Psoas muscle (tissue), 8 donors: ENCODE data around the gene LMF1. TPM values are rescaled to one million over a fixed set of nuclear protein-coding genes. Genes with fewer than 3 reads are reported as not detected.

Source experiments
- ATAC-seq, 4 donors: fragments of 200-7000 bp; cut with Tn5 transposase; one replicate each; pipeline ENCODE4 v1.9.1; 2020; ENCODE audit warnings: moderate library complexity in 3 of 4, mild to moderate bottlenecking in 2 of 4
- DNase-seq, 2 donors: peaks; one replicate each; pipeline ENCODE4 v3.0.0-alpha.2; 2020
- H3K27ac ChIP-seq: fragments of 200-600 bp; one replicate; pipeline ENCODE4 v1.8.0; 2022
- H3K27me3 ChIP-seq, 3 donors: fragments of 200-600 bp in 1 of 3; one replicate each; pipeline versions ENCODE4 v1.6.1 to v1.8.0; 2013 to 2022; ENCODE audit warnings: low read length in 2 of 3, mild to moderate bottlenecking in 2 of 3, moderate library complexity in 1 of 3; ENCODE audit not compliant: insufficient read depth in 3 of 3
- H3K36me3 ChIP-seq, 2 donors: fragments of 200-600 bp in 1 of 2; one replicate each; pipeline versions ENCODE4 v1.6.1 to v1.8.0; 2013 to 2022; ENCODE audit warnings: low read depth in 1 of 2, mild to moderate bottlenecking in 1 of 2, moderate library complexity in 1 of 2; ENCODE audit not compliant: insufficient read depth in 1 of 2
- H3K4me1 ChIP-seq: fragments of 200-600 bp; one replicate; pipeline ENCODE4 v1.8.0; 2022
- H3K4me3 ChIP-seq: fragments of 200-600 bp; one replicate; pipeline ENCODE4 v1.8.0; 2022; ENCODE audit warnings: mild to moderate bottlenecking
- H3K9me3 ChIP-seq: fragments of 200-600 bp; one replicate; pipeline ENCODE4 v1.8.0; 2022
- CTCF ChIP-seq: fragments of 200-600 bp; IDR thresholded peaks from one replicate; pipeline ENCODE4 v1.8.0; 2022; ENCODE audit warnings: antibody characterized with exemption
- WGBS, 3 donors: extraction: QIAGEN DNeasy Blood & Tissue Kit; methylation state at CpG; one replicate each; pipeline versions ENCODE4 v1.1.6 to v1.1.7; 2013; 5-methylcytosine and 5-hydroxymethylcytosine counted together
- intact Hi-C, 2 donors: fragments of 100-400 bp; cut with DNase I; formaldehyde crosslinking; loops; one replicate each; pipeline versions ENCODE4 v1.11.0 to v1.14.2; 2022
- polyA plus RNA-seq, 3 donors: library from polyadenylated mRNA; stranded (reverse); fragments of 200-250 nt; gene quantifications; one replicate each; pipeline ENCODE4 v1.2.3, GENCODE V29; 2013
- total RNA-seq, 4 donors: library from RNA; stranded (reverse); fragmentation: NEBNext Ultra II Directional in 2 of 4; extraction: Animal tissue kit (Norgen Biotek cat#: 25700) in 2 of 4; gene quantifications; one replicate each; pipeline versions ENCODE4 v1.2.1 to v1.2.4, GENCODE V29; 2021 to 2023
- donor health status: healthy with polysubstance abuse.
- donor health status: DM: no; HTN: no; CAD: no; lungs with moderate emphysema.
- donor health status: Bipolar disorder and iron deficiency.
- donor health status: healthy.
- donor health status: DM: yes; HTN: yes; CAD: no.
- donor health status: DM: no; HTN: no; CAD: no.
- donor health status: DM: no; HTN: no; CAD: no.
- donor health status: DM: yes; HTN: yes; CAD: no.

The LMF1 gene
- total and polyA plus RNA-seq, 7 donors = 1.9 to 9.0 (median 4.0) TPM

GRCh38 chr16:882256-882655 is 88.5 kb downstream of the LMF1 start:
- Histone ChIP-seq H3K27ac (no peak overlapping the region), H3K4me1 (no peaks in the 10 kb centered on the region), H3K36me3 (no peaks in the 10 kb centered on the region), H3K27me3 (no peaks in the 10 kb centered on the region), H3K4me3 (no peak overlapping the region), H3K9me3 (peaks cover 13% of the 10 kb centered on the region)
- 82 to 90% (median 87%) methylated on average over 7 of the region's 7 CpGs for WGBS, 3 donors
- DNase-seq (no peak), ATAC-seq (no peak)
- TF ChIP-seq CTCF = no peak
- intact Hi-C loops = no loop called here

- 85 to 86% (median 86%) methylated on average over 21 of the region's 21 CpGs for WGBS, 3 donors
- Histone ChIP-seq H3K27ac (no peak overlapping the region), H3K4me3 (no peak overlapping the region), H3K9me3 (peaks cover 13% of the 10 kb centered on the region), H3K36me3 (no peaks in the 10 kb centered on the region), H3K4me1 (no peaks in the 10 kb centered on the region), H3K27me3 (no peaks in the 10 kb centered on the region)
- DNase-seq (peak in 1 of 2 donors; percentile 33), ATAC-seq (no peak)
- intact Hi-C loops = no loop called here
- TF ChIP-seq CTCF = no peak
Observed at GRCh38 chr16:881219-882097, 89.3 kb downstream of the LMF1 start.

- ATAC-seq (no peak), DNase-seq (peak in 1 of 2 donors; percentile 35)
- H3K36me3 ChIP-seq = no peaks in the 10 kb centered on the region
- no peak overlapping the region for H3K27ac ChIP-seq
- intact Hi-C loops = no loop called here
- H3K9me3 ChIP-seq = peaks cover 13% of the 10 kb centered on the region
- H3K4me1 ChIP-seq = no peaks in the 10 kb centered on the region
- no peaks in the 10 kb centered on the region for H3K27me3 ChIP-seq
- no peak overlapping the region for H3K4me3 ChIP-seq
- 94 to 95% (median 94%) methylated on average over 23 of the region's 23 CpGs for WGBS, 3 donors
- no peak for TF ChIP-seq CTCF
Observed at GRCh38 chr16:880471-881171, 90.2 kb downstream of the LMF1 start.

GRCh38 chr16:879986-880385 is 90.8 kb downstream of the LMF1 start:
- Histone ChIP-seq H3K4me3 (no peak overlapping the region), H3K4me1 (no peaks in the 10 kb centered on the region), H3K9me3 (peaks cover 11% of the 10 kb centered on the region), H3K27me3 (no peaks in the 10 kb centered on the region), H3K36me3 (no peaks in the 10 kb centered on the region), H3K27ac (no peak overlapping the region)
- no peak for TF ChIP-seq CTCF
- intact Hi-C loops = no loop called here
- DNase-seq (peak in 1 of 2 donors; percentile 30), ATAC-seq (no peak)
- 95 to 97% (median 95%) methylated on average over 16 of the region's 16 CpGs for WGBS, 3 donors
